H9 (cell line): Measurements from ENCODE around the gene C1QTNF6. TPM values are rescaled to one million over a fixed set of nuclear protein-coding genes. Genes with fewer than 3 reads are reported as not detected.

Experiments
- DNase-seq: peaks from one replicate; pipeline ENCODE4 v3.0.0-alpha.2; 2017
- H2AFZ ChIP-seq: one replicate; pipeline ENCODE4 v1.6.1; 2013; ENCODE audit warnings: mild to moderate bottlenecking, low read length, control low read depth, moderate library complexity
- H2AK5ac ChIP-seq: 2 replicates; pipeline ENCODE4 v1.6.1; 2013; ENCODE audit warnings: low read length, control low read depth, mixed read lengths; ENCODE audit not compliant: insufficient read length
- H2BK120ac ChIP-seq: one replicate; pipeline ENCODE4 v1.6.1; 2013; ENCODE audit warnings: low read depth, mild to moderate bottlenecking, low read length, control low read depth, inconsistent platforms; ENCODE audit not compliant: poor library complexity, severe bottlenecking
- H2BK12ac ChIP-seq: 2 replicates; pipeline ENCODE4 v1.6.1; 2013; ENCODE audit warnings: low read length, control low read depth, mixed read lengths, low read depth; ENCODE audit not compliant: insufficient read length
- H2BK15ac ChIP-seq: 2 replicates; pipeline ENCODE4 v1.6.1; 2013; ENCODE audit warnings: low read depth, low read length, control low read depth
- H2BK20ac ChIP-seq: one replicate; pipeline ENCODE4 v1.6.1; 2013; ENCODE audit warnings: low read depth, mild to moderate bottlenecking, low read length, control low read depth, inconsistent platforms; ENCODE audit not compliant: poor library complexity, severe bottlenecking
- H2BK5ac ChIP-seq: 2 replicates; pipeline ENCODE4 v1.6.1; 2013; ENCODE audit warnings: low read length, control low read depth, mixed read lengths; ENCODE audit not compliant: insufficient read length
- H3K14ac ChIP-seq: 2 replicates; pipeline ENCODE4 v1.6.1; 2013; ENCODE audit warnings: low read length, control low read depth; ENCODE audit not compliant: insufficient read depth
- H3K18ac ChIP-seq: 2 replicates; pipeline ENCODE4 v1.6.1; 2013; ENCODE audit warnings: low read depth, mild to moderate bottlenecking, mixed read lengths, low read length, control low read depth; ENCODE audit not compliant: insufficient read length
- H3K23ac ChIP-seq: 2 replicates; pipeline ENCODE4 v1.6.1; 2013; ENCODE audit warnings: low read length, control low read depth, mixed read lengths, low read depth; ENCODE audit not compliant: insufficient read length
- H3K23me2 ChIP-seq: 2 replicates; pipeline ENCODE4 v1.6.1; 2013; ENCODE audit warnings: low read depth, mild to moderate bottlenecking, mixed read lengths, low read length, control low read depth; ENCODE audit not compliant: insufficient read length, poor library complexity, severe bottlenecking
- H3K27ac ChIP-seq: 2 replicates; pipeline ENCODE4 v1.5.1; 2013; ENCODE audit warnings: low read length, control low read depth, mixed read lengths, low read depth; ENCODE audit not compliant: insufficient read length
- H3K27me3 ChIP-seq: 2 replicates; pipeline ENCODE4 v1.6.1; 2013; ENCODE audit warnings: low read length, control low read depth, inconsistent platforms; ENCODE audit not compliant: insufficient read depth
- H3K4ac ChIP-seq: 2 replicates; pipeline ENCODE4 v1.6.1; 2013; ENCODE audit warnings: low read depth, mild to moderate bottlenecking, control low read depth, inconsistent platforms, low read length, moderate library complexity
- H3K4me1 ChIP-seq: 2 replicates; pipeline ENCODE4 v1.6.1; 2013; ENCODE audit warnings: low read length, control low read depth, inconsistent platforms; ENCODE audit not compliant: insufficient read depth
- H3K4me2 ChIP-seq: 2 replicates; pipeline ENCODE4 v1.6.1; 2013; ENCODE audit warnings: low read length, control low read depth, mixed read lengths; ENCODE audit not compliant: insufficient read length, insufficient read depth
- H3K56ac ChIP-seq: 2 replicates; pipeline ENCODE4 v1.6.1; 2013; ENCODE audit warnings: low read depth, mild to moderate bottlenecking, mixed read lengths, low read length, control low read depth; ENCODE audit not compliant: insufficient read length
- H3K79me1 ChIP-seq: 2 replicates; pipeline ENCODE4 v1.6.1; 2013; ENCODE audit warnings: low read depth, mild to moderate bottlenecking, moderate library complexity, low read length, control low read depth, inconsistent platforms; ENCODE audit not compliant: insufficient read depth, poor library complexity, severe bottlenecking
- H3K79me2 ChIP-seq: 2 replicates; pipeline ENCODE4 v1.6.1; 2013; ENCODE audit warnings: low read length, control low read depth, inconsistent platforms; ENCODE audit not compliant: insufficient read depth
- H3K9ac ChIP-seq: 2 replicates; pipeline ENCODE4 v1.6.1; 2013; ENCODE audit warnings: low read length, control low read depth, mixed read lengths; ENCODE audit not compliant: insufficient read length; ENCODE audit errors: extremely low read depth
- H3K9me3 ChIP-seq: one replicate; pipeline ENCODE4 v1.6.1; 2013; ENCODE audit warnings: low read depth, low read length, inconsistent platforms; ENCODE audit not compliant: control insufficient read depth
- H3T11ph ChIP-seq: one replicate; pipeline ENCODE4 v1.6.1; 2013; ENCODE audit warnings: mild to moderate bottlenecking, low read length, control low read depth, inconsistent platforms
- H4K20me1 ChIP-seq: one replicate; pipeline ENCODE4 v1.6.1; 2013; ENCODE audit not compliant: control insufficient read depth, insufficient read length, insufficient read depth
- H4K5ac ChIP-seq: 2 replicates; pipeline ENCODE4 v1.6.1; 2013; ENCODE audit warnings: low read depth, mild to moderate bottlenecking, mixed read lengths, low read length, control low read depth; ENCODE audit not compliant: insufficient read length
- H4K8ac ChIP-seq: replicated peaks from 2 replicates; pipeline ENCODE4 v1.6.1; 2013; ENCODE audit warnings: low read length, control low read depth, mixed read lengths, low read depth; ENCODE audit not compliant: insufficient read length
- H4K91ac ChIP-seq: 2 replicates; pipeline ENCODE4 v1.6.1; 2013; ENCODE audit warnings: low read depth, mild to moderate bottlenecking, moderate library complexity, mixed read lengths, low read length, control low read depth; ENCODE audit not compliant: insufficient read length
- H3K27ac Mint-ChIP-seq, 3 experiments: 2 replicates in 2 of 3; 3 replicates in 1 of 3; pipeline ENCODE4 v1.8.0; 2020 to 2021; ENCODE audit warnings: mixed read lengths in 3 of 3, mild to moderate bottlenecking in 1 of 3, moderate library complexity in 1 of 3
- H3K27me3 Mint-ChIP-seq: 2 replicates; pipeline ENCODE4 v1.8.0; 2021; ENCODE audit warnings: low read depth, mild to moderate bottlenecking, moderate library complexity, mixed read lengths
- H3K36me3 Mint-ChIP-seq, 3 experiments: 2 replicates in 2 of 3; 3 replicates in 1 of 3; pipeline ENCODE4 v1.8.0; 2020 to 2021; ENCODE audit warnings: low read depth in 3 of 3, mixed read lengths in 3 of 3; ENCODE audit not compliant: insufficient read depth in 1 of 3
- H3K4me1 Mint-ChIP-seq, 2 experiments: 2 replicates each; pipeline ENCODE4 v1.8.0; 2020; ENCODE audit warnings: mixed read lengths in 2 of 2
- H3K4me3 Mint-ChIP-seq, 2 experiments: 2 replicates in 1 of 2; 3 replicates in 1 of 2; pipeline ENCODE4 v1.8.0; 2020 to 2021; ENCODE audit warnings: mild to moderate bottlenecking in 2 of 2, mixed read lengths in 2 of 2, moderate library complexity in 1 of 2
- H3K9me3 Mint-ChIP-seq, 2 experiments: 2 replicates in 1 of 2; 3 replicates in 1 of 2; pipeline ENCODE4 v1.8.0; 2020; ENCODE audit warnings: mild to moderate bottlenecking in 2 of 2, mixed read lengths in 2 of 2, moderate library complexity in 1 of 2
- WGBS: extraction: QIAGEN DNeasy Blood & Tissue Kit; methylation state at CpG from one replicate; pipeline ENCODE4 v1.1.7; 2013; ENCODE audit warnings: missing lambda C conversion rate, low lambda C conversion rate, mixed read lengths; ENCODE audit not compliant: insufficient read length; ENCODE audit errors: extremely low coverage; 5-methylcytosine and 5-hydroxymethylcytosine counted together
- total RNA-seq: library from RNA; stranded (reverse); gene quantifications from 2 replicates; pipeline ENCODE4 v1.2.1, GENCODE V29; 2021
- TF ChIP-seq, protein P1 (sequence below): fragments of 200-600 bp; sonication (generic); conservative IDR thresholded peaks from 3 replicates; pipeline ENCODE4 v1.8.0; 2021; ENCODE audit warnings: antibody characterized with exemption, mild to moderate bottlenecking

The C1QTNF6 gene
- total RNA-seq, 1 experiment from 2014 or later, result 5.0 TPM

DNA sequence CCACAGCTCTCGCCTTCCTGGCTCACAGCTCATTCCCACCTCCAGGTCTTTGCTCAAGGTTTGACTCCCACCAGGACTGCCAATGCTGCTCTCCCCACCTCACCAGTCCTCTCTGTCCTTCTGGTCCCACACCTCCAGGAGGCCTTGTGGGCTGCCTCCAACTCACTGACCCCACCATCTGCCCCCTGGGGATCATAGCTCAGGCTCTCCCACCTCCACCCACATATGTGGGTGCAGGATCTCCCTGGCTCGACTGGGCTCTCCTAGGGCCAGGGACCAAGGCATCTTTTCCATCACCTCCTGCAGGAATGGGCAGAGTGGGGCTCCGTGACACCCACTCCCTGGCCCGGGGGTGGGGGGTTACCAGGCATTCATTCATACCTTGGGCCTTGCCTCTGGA is 38.0 kb upstream of the C1QTNF6 start:
- Mint-ChIP-seq H3K4me3 (no peak overlapping the region), H3K4me1 (peaks cover 2 to 5% of the 10 kb centered on the region in 2 experiments)

More for the DNA sequence above, 38.0 kb upstream of the C1QTNF6 start:
- Histone ChIP-seq H3K27me3 (no peaks in the 10 kb centered on the region), H3T11ph (no peak overlapping the region), H3K9me3 (no peaks in the 10 kb centered on the region), H2AFZ (no peak overlapping the region), H3K23me2 (no peaks in the 10 kb centered on the region), H2BK20ac (no peak overlapping the region), H3K9ac (no peak overlapping the region), H3K27ac (no peak overlapping the region), H4K20me1 (no peaks in the 10 kb centered on the region), H4K91ac (no peak overlapping the region), H3K23ac (no peak overlapping the region), H3K56ac (no peak overlapping the region), H3K4me2 (no peak overlapping the region), H2BK5ac (no peak overlapping the region), H2BK12ac (no peak overlapping the region), H3K14ac (no peak overlapping the region), H2BK120ac (no peak overlapping the region), H3K4ac (no peak overlapping the region), H3K4me1 (no peaks in the 10 kb centered on the region), H4K8ac (no peak overlapping the region), H4K5ac (no peak overlapping the region), H3K18ac (no peak overlapping the region), H3K79me2 (no peaks in the 10 kb centered on the region), H2AK5ac (no peak overlapping the region), H2BK15ac (no peak overlapping the region), H3K79me1 (no peaks in the 10 kb centered on the region)
- TF ChIP-seq, protein P1, sequence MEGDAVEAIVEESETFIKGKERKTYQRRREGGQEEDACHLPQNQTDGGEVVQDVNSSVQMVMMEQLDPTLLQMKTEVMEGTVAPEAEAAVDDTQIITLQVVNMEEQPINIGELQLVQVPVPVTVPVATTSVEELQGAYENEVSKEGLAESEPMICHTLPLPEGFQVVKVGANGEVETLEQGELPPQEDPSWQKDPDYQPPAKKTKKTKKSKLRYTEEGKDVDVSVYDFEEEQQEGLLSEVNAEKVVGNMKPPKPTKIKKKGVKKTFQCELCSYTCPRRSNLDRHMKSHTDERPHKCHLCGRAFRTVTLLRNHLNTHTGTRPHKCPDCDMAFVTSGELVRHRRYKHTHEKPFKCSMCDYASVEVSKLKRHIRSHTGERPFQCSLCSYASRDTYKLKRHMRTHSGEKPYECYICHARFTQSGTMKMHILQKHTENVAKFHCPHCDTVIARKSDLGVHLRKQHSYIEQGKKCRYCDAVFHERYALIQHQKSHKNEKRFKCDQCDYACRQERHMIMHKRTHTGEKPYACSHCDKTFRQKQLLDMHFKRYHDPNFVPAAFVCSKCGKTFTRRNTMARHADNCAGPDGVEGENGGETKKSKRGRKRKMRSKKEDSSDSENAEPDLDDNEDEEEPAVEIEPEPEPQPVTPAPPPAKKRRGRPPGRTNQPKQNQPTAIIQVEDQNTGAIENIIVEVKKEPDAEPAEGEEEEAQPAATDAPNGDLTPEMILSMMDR, result no peak
- WGBS, result no CpG with 5 or more reads among the region's 4 CpGs
- Mint-ChIP-seq H3K27me3 (peaks cover 28% of the 10 kb centered on the region), H3K27ac (no peak overlapping the region; a peak in 1 of 7 replicates), H3K9me3 (no peaks in the 10 kb centered on the region), H3K36me3 (no peaks in the 10 kb centered on the region; a peak in 1 of 7 replicates)
- no peak for DNase-seq
